Ishikawa (cell line): ENCODE data around the gene RASA3.

Experiments used
- CEBPB ChIP-seq: IDR thresholded peaks from 2 replicates; pipeline ENCODE4 v1.6.1; 2012
- CREB1 ChIP-seq: IDR thresholded peaks from 2 replicates; pipeline ENCODE4 v1.6.1; 2012; ENCODE audit warnings: low read depth
- EGR1 ChIP-seq: IDR thresholded peaks from 2 replicates; pipeline ENCODE4 v1.6.1; 2012
- EP300 ChIP-seq: IDR thresholded peaks from 2 replicates; pipeline ENCODE4 v1.6.1; 2012; ENCODE audit warnings: borderline replicate concordance
- FOXM1 ChIP-seq: IDR thresholded peaks from 2 replicates; pipeline ENCODE4 v1.6.1; 2012; ENCODE audit warnings: low read depth, borderline replicate concordance
- MAX ChIP-seq: IDR thresholded peaks from 2 replicates; pipeline ENCODE4 v1.6.1; 2012
- NFIC ChIP-seq: IDR thresholded peaks from 2 replicates; pipeline ENCODE4 v1.6.1; 2012
- RAD21 ChIP-seq: IDR thresholded peaks from 2 replicates; pipeline ENCODE4 v1.6.1; 2012; ENCODE audit warnings: low read depth
- REST ChIP-seq: IDR thresholded peaks from 2 replicates; pipeline ENCODE4 v1.6.1; 2012; ENCODE audit warnings: low read depth, mild to moderate bottlenecking
- TAF1 ChIP-seq: IDR thresholded peaks from 2 replicates; pipeline ENCODE4 v1.6.1; 2012; ENCODE audit warnings: low read depth, mild to moderate bottlenecking
- TCF12 ChIP-seq: IDR thresholded peaks from 2 replicates; pipeline ENCODE4 v1.6.1; 2012; ENCODE audit warnings: low read depth
- TEAD4 ChIP-seq: IDR thresholded peaks from 2 replicates; pipeline ENCODE4 v1.6.1; 2012
- YY1 ChIP-seq: IDR thresholded peaks from 2 replicates; pipeline ENCODE4 v1.6.1; 2012; ENCODE audit warnings: low read depth
- ZBTB7A ChIP-seq: IDR thresholded peaks from 2 replicates; pipeline ENCODE4 v1.6.1; 2012; ENCODE audit warnings: low read depth
- TF ChIP-seq, protein P1 (sequence below): IDR thresholded peaks from 2 replicates; pipeline ENCODE4 v1.6.1; 2012

RASA3 gene

GRCh38 chr13:113939129-113939943 is 193.1 kb downstream of the RASA3 start:
- TF ChIP-seq MAX, result peak; percentile 11; the same call in 1 of the 2 replicates
- no peak for TF ChIP-seq REST

DNA sequence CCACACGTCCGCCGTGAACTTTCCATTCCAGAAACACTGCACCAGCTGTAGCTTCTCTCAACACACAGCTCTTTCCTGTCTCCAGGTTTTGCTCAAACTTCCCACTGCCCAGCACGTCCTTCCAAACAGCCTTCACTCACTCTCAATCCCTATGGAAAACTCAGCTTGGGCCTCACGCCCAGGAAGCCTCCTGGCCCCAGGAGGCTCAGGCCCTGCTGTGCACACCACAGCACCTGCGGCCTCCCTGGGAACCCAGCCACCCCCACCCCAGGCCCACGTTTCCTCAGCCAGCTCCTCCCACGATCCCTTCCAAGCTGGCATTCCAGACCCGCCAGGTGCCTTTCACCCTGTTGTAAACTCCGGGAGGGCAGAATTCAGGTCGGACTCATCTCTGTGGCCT is 193.7 kb downstream of the RASA3 start:
- TF ChIP-seq TEAD4, result peak; percentile 47
- TF ChIP-seq, protein P1, sequence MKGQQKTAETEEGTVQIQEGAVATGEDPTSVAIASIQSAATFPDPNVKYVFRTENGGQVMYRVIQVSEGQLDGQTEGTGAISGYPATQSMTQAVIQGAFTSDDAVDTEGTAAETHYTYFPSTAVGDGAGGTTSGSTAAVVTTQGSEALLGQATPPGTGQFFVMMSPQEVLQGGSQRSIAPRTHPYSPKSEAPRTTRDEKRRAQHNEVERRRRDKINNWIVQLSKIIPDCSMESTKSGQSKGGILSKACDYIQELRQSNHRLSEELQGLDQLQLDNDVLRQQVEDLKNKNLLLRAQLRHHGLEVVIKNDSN, result no peak
- no peak for TF ChIP-seq REST
- peak; percentile 92 for TF ChIP-seq TCF12
- TF ChIP-seq NFIC, result peak; percentile 67
- TF ChIP-seq TAF1, result no peak
- no peak for TF ChIP-seq CREB1
- 0 out of 2 replicates have a peak, but pooled peaks have one; percentile 50 for TF ChIP-seq EGR1
- TF ChIP-seq RAD21, result 0 out of 2 replicates have a peak, but pooled peaks have one; percentile 1
- TF ChIP-seq CEBPB, result no peak
- TF ChIP-seq ZBTB7A, result no peak
- TF ChIP-seq FOXM1, result peak; percentile 54; the same call in 1 of the 2 replicates
- TF ChIP-seq MAX, result peak; percentile 13; the same call in 1 of the 2 replicates
- TF ChIP-seq YY1, result no peak
- peak; percentile 83 for TF ChIP-seq EP300

- TF ChIP-seq RAD21, result no peak
- TF ChIP-seq, protein P1, result no peak
- TF ChIP-seq ZBTB7A, result no peak
- TF ChIP-seq NFIC, result no peak
- TF ChIP-seq MAX, result no peak
- no peak for TF ChIP-seq TCF12
- TF ChIP-seq EP300, result no peak
- no peak for TF ChIP-seq TEAD4
These were observed 194.2 kb downstream of the RASA3 start for GRCh38 chr13:113938246-113938645.

- TF ChIP-seq TEAD4 (no peak), EP300 (no peak), YY1 (no peak), TAF1 (no peak), NFIC (no peak)
- TF ChIP-seq, protein P1, result no peak
These were observed 194.8 kb downstream of the RASA3 start for GRCh38 chr13:113937527-113938180.

DNA sequence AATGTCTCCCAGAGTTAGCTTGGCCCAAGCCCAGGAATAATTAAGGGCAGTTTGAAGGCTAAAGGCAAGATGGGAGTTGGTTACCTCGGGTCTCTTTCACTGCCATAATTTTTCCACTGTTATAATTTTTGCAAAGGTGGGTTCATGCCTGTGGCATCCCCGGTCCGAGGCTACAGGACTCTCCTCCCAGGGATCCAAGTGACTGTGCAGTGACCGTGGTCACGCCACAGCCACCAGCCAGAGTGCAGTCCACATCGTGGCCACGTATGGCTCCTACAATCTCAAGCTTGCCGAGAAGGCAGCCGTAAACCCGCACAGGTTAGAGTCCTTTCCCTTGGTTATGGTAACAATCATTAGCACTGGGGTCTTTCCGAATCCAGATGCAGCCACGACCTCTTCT is 195.3 kb downstream of the RASA3 start:
- TF ChIP-seq TCF12, result no peak
- no peak for TF ChIP-seq EP300
- no peak for TF ChIP-seq FOXM1
- no peak for TF ChIP-seq ZBTB7A
